Measurements from ENCODE around the gene NTMT1. TPM values are rescaled to one million over a fixed set of nuclear protein-coding genes. Genes with fewer than 3 reads are reported as not detected.

NTMT1 gene
- total and polyA plus RNA-seq, 9 of the 15 experiments (the other 6 are each of a cell fraction or from before 2014, with no cell fraction given): 42.1 to 116 (median 74.7) TPM

- peaks cover 13 to 56% of the 10 kb centered on the region in 2 experiments; a peak in 4 of 5 replicates for H3K4me1 ChIP-seq (replicated peaks in 1 of 2; ENCODE audit: control insufficient read depth in 2 of 2, insufficient read depth in 2 of 2, low read length in 2 of 2)
- ChIA-PET POLR2A (interaction anchor here (0.7 to 0.8 kb wide), 3 partner anchors 11 to 328 kb away, joined by 3 to 5 read pairs (median 3); no protein-coding TSS in a partner anchor), CTCF (ENCODE audit: low intra/inter-chr PET ratio) (no interaction called here)
- 41% methylated on average over 7 of the region's 8 CpGs for WGBS (ENCODE audit: insufficient coverage, low coverage, missing lambda C conversion rate)
- no peak for ATAC-seq
- no peak overlapping the region for H3K27ac ChIP-seq (ENCODE audit: extremely low read depth, low read depth, low read length)
- intact Hi-C loops (cut with micrococcal nuclease) (loop anchor here (5.0 to 10.0 kb wide), 2 partner anchors 50 to 117 kb away; no protein-coding TSS in a partner anchor), in situ Hi-C loops (cut with MboI) (loop anchor here (5.0 to 25.0 kb wide), 3 partner anchors 42 to 267 kb away; no protein-coding TSS in a partner anchor)
- BruUV-seq (replicated peaks): no TSS peak
- H3K9me3 ChIP-seq (replicated peaks; ENCODE audit: control insufficient read depth, insufficient read depth, low read depth, low read length): no peaks in the 10 kb centered on the region
- H2AFZ ChIP-seq (ENCODE audit: low read depth, low read length): no peak overlapping the region
- H3K4me3 ChIP-seq: no peak overlapping the region
- DNase-seq (ENCODE audit: extremely low read depth in 1 of 4, low spot score in 3 of 4): no peak
- no peak for FAIRE-seq
- H3K4me2 ChIP-seq (ENCODE audit: insufficient read depth, low read length): no peak overlapping the region
- H3K36me3 ChIP-seq (ENCODE audit: control insufficient read depth, insufficient read depth, low read length): no peaks in the 10 kb centered on the region
- H4K20me1 ChIP-seq (replicated peaks; ENCODE audit: control insufficient read depth, insufficient read depth, low read length): no peaks in the 10 kb centered on the region
- no peak for TF ChIP-seq DIDO1 (tag; IDR thresholded peaks at IDR 0.05; ENCODE audit: low read depth)
- no peak for TF ChIP-seq IRF9 (tag; IDR thresholded peaks at IDR 0.05)
- no peak for TF ChIP-seq ZNF280B (CRISPR knock-in tag; IDR thresholded peaks at IDR 0.05)
- no peak for TF ChIP-seq HNRNPUL1 (IDR thresholded peaks at IDR 0.05; ENCODE audit: low read length)
- TF ChIP-seq POLR3G (IDR thresholded peaks at IDR 0.05; ENCODE audit: extremely low read depth, insufficient read length, insufficient replicate concordance): no peak
- TF ChIP-seq FIP1L1 (IDR thresholded peaks at IDR 0.05; ENCODE audit: low read depth, low read length, poor library complexity, severe bottlenecking): no peak
- no peak for TF ChIP-seq ZFP30 (CRISPR knock-in tag; IDR thresholded peaks at IDR 0.05; ENCODE audit: borderline replicate concordance)
- TF ChIP-seq ZSCAN32 (CRISPR knock-in tag; IDR thresholded peaks at IDR 0.05): no peak
- TF ChIP-seq TAF1 (IDR thresholded peaks at IDR 0.05; ENCODE audit: control insufficient read depth, extremely low read depth, insufficient read depth, low read length, severe bottlenecking): no peak
- TF ChIP-seq, protein P1, sequence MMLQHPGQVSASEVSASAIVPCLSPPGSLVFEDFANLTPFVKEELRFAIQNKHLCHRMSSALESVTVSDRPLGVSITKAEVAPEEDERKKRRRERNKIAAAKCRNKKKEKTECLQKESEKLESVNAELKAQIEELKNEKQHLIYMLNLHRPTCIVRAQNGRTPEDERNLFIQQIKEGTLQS (IDR thresholded peaks at IDR 0.05): no peak
- TF ChIP-seq, protein P1 (CRISPR knock-in tag; conservative IDR thresholded peaks at IDR 0.05): no peak
- TF ChIP-seq DNMT1 (IDR thresholded peaks at IDR 0.05): no peak
- no peak for TF ChIP-seq ZNF76 (CRISPR knock-in tag; IDR thresholded peaks at IDR 0.05; ENCODE audit: borderline replicate concordance)
- TF ChIP-seq CBX8 (IDR thresholded peaks at IDR 0.05; ENCODE audit: borderline replicate concordance, extremely low read depth, low read depth, low read length, poor library complexity, severe bottlenecking): no peak
- no peak for TF ChIP-seq CSDE1 (IDR thresholded peaks at IDR 0.05)
- TF ChIP-seq SAFB (IDR thresholded peaks at IDR 0.05; ENCODE audit: borderline replicate concordance, low read depth, low read length): no peak
- no peak; a peak in 1 of 4 replicates for TF ChIP-seq KDM1A (IDR thresholded peaks at IDR 0.05)
- no peak for TF ChIP-seq TCF7 (IDR thresholded peaks at IDR 0.05; ENCODE audit: borderline replicate concordance)
- no peak for TF ChIP-seq ETV1 (tag; conservative IDR thresholded peaks at IDR 0.05; ENCODE audit: low read depth)
- no peak overlapping the region for H3K9ac ChIP-seq (ENCODE audit: insufficient read depth in 1 of 2, low read depth in 2 of 2, low read length in 2 of 2)
- H3K79me2 ChIP-seq (ENCODE audit: control insufficient read depth, insufficient read depth, low read length): no peaks in the 10 kb centered on the region
- H3K9me1 ChIP-seq (ENCODE audit: control insufficient read depth, insufficient read depth, low read length): no peaks in the 10 kb centered on the region
- no peaks in the 10 kb centered on the region for H3K27me3 ChIP-seq (ENCODE audit: control insufficient read depth in 2 of 2, insufficient read depth in 2 of 2, low read length in 2 of 2)
These were observed 21.2 kb upstream of the NTMT1 start for GRCh38 chr9:129604766-129605163.

All from K562 (cell line).